ENCODE measurements around the gene RPS17. TPM values are rescaled to one million over a fixed set of nuclear protein-coding genes. Genes with fewer than 3 reads are reported as not detected.

The RPS17 gene
- total and polyA plus RNA-seq, 10 of the 15 experiments (the other 5 are each of a cell fraction or from before 2014, with no cell fraction given) = 1,223 to 7,871 (median 3,879) TPM

DNA sequence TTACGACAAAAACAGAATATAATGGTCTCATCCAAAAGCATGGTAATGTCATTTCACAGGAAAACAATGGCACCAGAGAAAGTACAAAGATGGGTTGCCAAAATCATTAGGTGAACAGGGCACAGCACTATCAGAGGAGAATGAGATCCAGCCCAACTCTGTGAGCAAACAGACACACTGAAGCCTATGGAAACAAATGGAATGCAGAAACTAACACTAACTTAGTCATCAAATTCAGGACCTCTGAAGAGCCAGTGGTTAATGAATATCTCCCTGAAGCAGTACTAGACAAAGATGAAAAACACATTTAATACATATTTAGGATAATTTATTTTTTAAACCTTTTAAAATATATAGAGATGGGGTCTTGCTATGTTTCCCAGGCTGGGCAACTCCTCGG is 14.6 kb upstream of the RPS17 start:
- Histone ChIP-seq H3K79me2 (ENCODE audit: control insufficient read depth, insufficient read depth, low read length) (no peaks in the 10 kb centered on the region), H3K9ac (ENCODE audit: control insufficient read depth, insufficient read depth, low read length) (no peak overlapping the region), H3K36me3 (ENCODE audit: control insufficient read depth in 2 of 2, insufficient read depth in 2 of 2, low read length in 1 of 2) (no peaks in the 10 kb centered on the region; a peak in 1 of 4 replicates), H3K4me3 (no peak overlapping the region), H3K27ac (ENCODE audit: control insufficient read depth, insufficient read depth) (no peak overlapping the region), H2AFZ (ENCODE audit: control insufficient read depth, low read depth, low read length) (no peak overlapping the region), H3K27me3 (replicated peaks in 1 of 2; ENCODE audit: control insufficient read depth in 2 of 2, insufficient read depth in 2 of 2, low read length in 1 of 2) (peaks cover 0 to 1% of the 10 kb centered on the region in 2 experiments; a peak in 1 of 4 replicates), H3K9me3 (replicated peaks; ENCODE audit: control insufficient read depth, insufficient read depth, low read length) (no peaks in the 10 kb centered on the region), H3K4me1 (ENCODE audit: control insufficient read depth, insufficient read depth, low read length) (peaks cover 18% of the 10 kb centered on the region), H3K4me2 (ENCODE audit: control insufficient read depth, insufficient read depth) (no peak overlapping the region), H4K20me1 (ENCODE audit: control insufficient read depth, insufficient read depth) (no peaks in the 10 kb centered on the region)
- TF ChIP-seq, protein P1, sequence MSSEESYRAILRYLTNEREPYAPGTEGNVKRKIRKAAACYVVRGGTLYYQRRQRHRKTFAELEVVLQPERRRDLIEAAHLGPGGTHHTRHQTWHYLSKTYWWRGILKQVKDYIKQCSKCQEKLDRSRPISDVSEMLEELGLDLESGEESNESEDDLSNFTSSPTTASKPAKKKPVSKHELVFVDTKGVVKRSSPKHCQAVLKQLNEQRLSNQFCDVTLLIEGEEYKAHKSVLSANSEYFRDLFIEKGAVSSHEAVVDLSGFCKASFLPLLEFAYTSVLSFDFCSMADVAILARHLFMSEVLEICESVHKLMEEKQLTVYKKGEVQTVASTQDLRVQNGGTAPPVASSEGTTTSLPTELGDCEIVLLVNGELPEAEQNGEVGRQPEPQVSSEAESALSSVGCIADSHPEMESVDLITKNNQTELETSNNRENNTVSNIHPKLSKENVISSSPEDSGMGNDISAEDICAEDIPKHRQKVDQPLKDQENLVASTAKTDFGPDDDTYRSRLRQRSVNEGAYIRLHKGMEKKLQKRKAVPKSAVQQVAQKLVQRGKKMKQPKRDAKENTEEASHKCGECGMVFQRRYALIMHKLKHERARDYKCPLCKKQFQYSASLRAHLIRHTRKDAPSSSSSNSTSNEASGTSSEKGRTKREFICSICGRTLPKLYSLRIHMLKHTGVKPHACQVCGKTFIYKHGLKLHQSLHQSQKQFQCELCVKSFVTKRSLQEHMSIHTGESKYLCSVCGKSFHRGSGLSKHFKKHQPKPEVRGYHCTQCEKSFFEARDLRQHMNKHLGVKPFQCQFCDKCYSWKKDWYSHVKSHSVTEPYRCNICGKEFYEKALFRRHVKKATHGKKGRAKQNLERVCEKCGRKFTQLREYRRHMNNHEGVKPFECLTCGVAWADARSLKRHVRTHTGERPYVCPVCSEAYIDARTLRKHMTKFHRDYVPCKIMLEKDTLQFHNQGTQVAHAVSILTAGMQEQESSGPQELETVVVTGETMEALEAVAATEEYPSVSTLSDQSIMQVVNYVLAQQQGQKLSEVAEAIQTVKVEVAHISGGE (CRISPR knock-in tag; IDR thresholded peaks at IDR 0.05) = no peak
- TF ChIP-seq NR2C2 (IDR thresholded peaks at IDR 0.05; ENCODE audit: borderline replicate concordance, control insufficient read depth, insufficient read length, low read depth) (no peak), CREM (IDR thresholded peaks at IDR 0.05; ENCODE audit: low read depth) (no peak), EZH2 (IDR thresholded peaks at IDR 0.05; ENCODE audit: borderline replicate concordance, control insufficient read depth, low read depth, low read length) (no peak), RCOR1 (conservative IDR thresholded peaks at IDR 0.05; ENCODE audit: low read depth, low read length) (no peak), IRF4 (IDR thresholded peaks at IDR 0.05; ENCODE audit: low read depth, low read length) (no peak), CHD4 (IDR thresholded peaks at IDR 0.05) (no peak)
- TF ChIP-seq, protein P2, sequence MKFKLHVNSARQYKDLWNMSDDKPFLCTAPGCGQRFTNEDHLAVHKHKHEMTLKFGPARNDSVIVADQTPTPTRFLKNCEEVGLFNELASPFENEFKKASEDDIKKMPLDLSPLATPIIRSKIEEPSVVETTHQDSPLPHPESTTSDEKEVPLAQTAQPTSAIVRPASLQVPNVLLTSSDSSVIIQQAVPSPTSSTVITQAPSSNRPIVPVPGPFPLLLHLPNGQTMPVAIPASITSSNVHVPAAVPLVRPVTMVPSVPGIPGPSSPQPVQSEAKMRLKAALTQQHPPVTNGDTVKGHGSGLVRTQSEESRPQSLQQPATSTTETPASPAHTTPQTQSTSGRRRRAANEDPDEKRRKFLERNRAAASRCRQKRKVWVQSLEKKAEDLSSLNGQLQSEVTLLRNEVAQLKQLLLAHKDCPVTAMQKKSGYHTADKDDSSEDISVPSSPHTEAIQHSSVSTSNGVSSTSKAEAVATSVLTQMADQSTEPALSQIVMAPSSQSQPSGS (IDR thresholded peaks at IDR 0.05; ENCODE audit: low read length) = no peak
- ChIA-PET CTCF (interaction anchor here (0.5 kb wide), 1 partner anchor 16 kb away, joined by 3 read pairs; no protein-coding TSS in a partner anchor), SMC1A (ENCODE audit: uncharacterized antibody, unreplicated experiment) (no interaction called here), RAD21 (ENCODE audit: unreplicated experiment) (no interaction called here), POLR2A (no interaction called here)
- no TSS peak for BruUV-seq (replicated peaks)
- ATAC-seq (no peak), DNase-seq (ENCODE audit: low read depth, low spot score) (no peak), FAIRE-seq (no peak)
- in situ Hi-C loops (cut with MboI) = no loop called here
- 100% methylated on average over 2 of the region's 2 CpGs for WGBS (ENCODE audit: insufficient coverage, insufficient replicate concordance, low lambda C conversion rate, missing lambda C conversion rate)
- intact Hi-C loops (cut with micrococcal nuclease; ENCODE audit: unreplicated experiment) = no loop called here
